NCI-H1105 (cell line): ENCODE measurements around the gene PCDH7.
A peak's percentile ranks its signal among the peaks of the same experiment; 100 is the strongest.

Experiments used
- DNase-seq: peaks from one replicate; lab custom pipeline; 2025; lab: John Stamatoyannopoulos, UW

PCDH7 gene, protein sequence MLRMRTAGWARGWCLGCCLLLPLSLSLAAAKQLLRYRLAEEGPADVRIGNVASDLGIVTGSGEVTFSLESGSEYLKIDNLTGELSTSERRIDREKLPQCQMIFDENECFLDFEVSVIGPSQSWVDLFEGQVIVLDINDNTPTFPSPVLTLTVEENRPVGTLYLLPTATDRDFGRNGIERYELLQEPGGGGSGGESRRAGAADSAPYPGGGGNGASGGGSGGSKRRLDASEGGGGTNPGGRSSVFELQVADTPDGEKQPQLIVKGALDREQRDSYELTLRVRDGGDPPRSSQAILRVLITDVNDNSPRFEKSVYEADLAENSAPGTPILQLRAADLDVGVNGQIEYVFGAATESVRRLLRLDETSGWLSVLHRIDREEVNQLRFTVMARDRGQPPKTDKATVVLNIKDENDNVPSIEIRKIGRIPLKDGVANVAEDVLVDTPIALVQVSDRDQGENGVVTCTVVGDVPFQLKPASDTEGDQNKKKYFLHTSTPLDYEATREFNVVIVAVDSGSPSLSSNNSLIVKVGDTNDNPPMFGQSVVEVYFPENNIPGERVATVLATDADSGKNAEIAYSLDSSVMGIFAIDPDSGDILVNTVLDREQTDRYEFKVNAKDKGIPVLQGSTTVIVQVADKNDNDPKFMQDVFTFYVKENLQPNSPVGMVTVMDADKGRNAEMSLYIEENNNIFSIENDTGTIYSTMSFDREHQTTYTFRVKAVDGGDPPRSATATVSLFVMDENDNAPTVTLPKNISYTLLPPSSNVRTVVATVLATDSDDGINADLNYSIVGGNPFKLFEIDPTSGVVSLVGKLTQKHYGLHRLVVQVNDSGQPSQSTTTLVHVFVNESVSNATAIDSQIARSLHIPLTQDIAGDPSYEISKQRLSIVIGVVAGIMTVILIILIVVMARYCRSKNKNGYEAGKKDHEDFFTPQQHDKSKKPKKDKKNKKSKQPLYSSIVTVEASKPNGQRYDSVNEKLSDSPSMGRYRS (N-terminal part only)

DNA sequence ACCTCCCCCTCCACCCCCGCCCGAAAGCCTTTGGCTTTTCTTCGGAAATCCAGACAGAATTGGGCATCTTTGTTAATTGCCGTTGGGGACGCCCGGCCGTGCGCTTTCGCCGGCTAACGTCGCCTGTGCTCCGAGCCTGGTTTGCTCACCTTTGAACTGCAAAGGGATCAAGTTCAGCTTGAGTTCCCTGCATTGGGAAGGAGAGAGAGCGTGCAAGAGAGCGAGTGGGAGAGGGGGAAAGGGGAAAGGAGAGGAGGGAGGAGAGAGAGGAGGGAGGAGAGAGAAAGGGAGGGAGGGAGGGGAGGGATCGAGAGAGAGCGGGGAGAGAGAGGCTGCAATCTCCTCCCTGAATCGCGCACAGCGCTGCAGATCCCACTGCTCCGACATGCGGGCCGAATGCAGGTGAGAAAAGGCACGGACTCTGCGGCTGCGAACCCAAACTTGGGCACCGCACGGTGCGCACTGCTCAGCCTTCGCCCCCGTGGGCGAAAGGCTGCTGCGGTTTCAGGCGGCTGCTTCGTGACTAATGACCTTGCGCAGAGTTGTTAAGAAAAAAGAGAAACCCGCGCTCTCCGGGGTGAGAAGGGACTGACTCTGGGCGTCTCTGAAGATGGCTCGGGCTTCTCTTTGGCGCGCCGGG, at the start of gene PCDH7:
Gene PCDH7, plus strand, starts transcription at position 349 of the 640 bp plus-strand sequence. CDS start 1,054 bp downstream, outside the sequence.
- DNase-seq: peak; percentile 27

DNA sequence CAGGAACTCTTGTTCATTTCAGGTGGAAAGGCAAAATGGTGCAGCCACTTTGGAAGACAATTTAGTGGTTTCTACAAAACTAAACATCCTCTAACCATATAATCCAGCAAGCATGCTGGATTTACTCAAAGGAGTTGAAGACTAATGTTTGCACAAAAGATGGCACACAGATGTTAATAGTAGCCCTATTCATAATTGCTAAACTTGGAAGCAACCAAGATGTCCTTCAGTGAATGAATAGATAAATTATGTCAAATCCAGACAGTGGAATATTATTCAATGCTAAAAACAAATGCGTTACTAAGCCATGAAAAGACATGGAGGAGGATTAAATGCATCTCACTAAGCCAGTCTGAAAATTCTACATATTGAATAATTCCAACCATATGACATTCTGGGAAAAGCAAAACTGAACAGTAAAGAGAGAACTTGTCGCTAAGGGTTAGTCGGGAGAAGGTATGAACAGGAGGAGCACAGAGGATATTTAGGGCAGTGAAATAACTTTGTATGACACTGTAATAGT, 48.2 kb upstream of the PCDH7 start:
- DNase-seq: no peak

DNA sequence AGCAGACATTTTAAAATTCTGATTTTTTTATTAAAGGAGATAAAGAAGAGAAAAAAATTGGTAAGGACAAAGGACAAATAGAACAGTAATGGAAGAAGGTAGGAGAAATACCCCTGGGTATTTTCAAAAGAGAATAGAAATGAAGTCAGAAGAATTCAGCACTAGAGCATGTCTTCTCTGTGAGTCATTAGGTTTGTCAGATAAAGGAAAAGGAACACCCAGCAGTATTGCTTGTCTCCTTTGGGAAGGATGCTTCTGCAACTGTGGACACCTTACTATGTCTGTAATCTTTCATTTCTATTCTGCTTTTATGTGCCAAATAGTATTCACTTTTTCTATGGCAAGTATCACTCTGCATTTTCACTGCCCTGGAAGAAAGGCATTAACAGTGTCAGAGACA, 24.0 kb upstream of the PCDH7 start:
- no peak for DNase-seq

DNA sequence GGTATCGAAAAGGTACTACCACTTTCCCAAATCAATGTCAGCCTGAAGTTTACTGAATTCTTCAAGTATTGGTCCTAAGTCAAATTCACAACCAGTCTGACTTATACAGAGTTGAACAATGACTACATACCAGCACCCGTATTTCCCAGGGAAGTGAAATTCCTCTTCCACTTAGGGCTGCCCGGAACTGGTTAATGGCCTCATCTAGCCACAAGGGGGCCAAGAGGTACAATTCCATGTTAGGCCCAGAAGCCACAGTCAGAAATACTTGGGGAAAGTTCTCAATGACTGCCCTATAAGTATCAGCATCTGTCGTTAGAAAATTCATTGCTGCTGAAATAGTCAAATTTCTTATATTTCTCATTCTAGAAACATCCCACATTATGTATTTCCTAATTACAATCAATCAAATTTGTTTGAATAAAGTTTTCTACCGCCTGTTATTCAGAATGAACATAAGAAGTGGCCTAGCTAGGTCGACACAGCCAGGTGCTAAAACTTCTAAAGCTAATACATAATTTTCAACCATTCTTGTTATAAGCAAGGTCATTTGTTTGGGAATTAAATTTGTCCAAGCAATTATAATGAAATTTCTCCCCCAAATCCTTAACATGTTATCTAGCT, 5.6 kb upstream of the PCDH7 start:
- peak; percentile 14 for DNase-seq

DNA sequence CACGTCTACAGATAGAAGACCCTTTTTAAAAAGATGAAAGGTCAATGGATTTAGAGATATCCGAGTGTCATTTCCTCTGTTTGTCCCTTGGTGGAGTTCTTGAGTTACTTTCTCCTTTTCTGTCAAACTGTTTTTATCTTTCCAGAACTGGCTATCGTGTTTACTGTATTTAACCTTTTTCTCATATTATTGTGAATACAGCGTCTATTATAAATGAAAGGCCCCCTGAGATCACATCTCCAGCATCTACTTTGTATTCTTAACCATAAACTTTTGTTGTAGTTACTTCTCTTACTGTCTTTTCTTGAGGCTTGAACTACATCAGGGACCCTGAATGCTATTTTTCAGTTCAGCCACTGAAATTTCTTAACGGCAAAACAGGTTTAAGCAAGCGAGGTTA, 4.0 kb upstream of the PCDH7 start:
- no peak for DNase-seq

DNA sequence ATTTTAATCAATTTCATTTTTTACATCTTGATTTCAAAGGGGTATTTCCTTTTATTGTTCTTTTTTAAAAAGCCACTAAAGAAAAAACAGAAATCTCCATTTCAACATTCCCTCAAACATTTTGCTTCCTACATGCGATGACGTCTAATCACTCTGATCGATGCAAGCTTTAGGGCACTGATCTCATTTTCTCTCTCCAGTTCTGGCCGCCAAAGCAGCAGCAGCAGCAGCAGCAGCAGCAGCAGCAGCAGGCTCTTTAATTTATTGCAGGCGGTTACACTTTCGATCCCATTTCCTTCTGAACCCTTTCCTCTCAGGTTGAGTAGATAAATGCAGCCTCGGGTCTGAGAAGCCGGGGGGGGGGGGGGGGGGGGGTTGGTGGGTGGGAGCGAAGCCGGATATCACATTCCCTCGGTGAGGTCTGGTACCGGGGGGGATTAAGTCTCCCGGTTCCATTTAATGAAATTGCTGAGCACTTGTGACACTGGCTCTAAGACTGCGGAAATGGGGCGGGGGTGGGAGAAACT, 3.4 kb upstream of the PCDH7 start:
- peak; percentile 2 for DNase-seq

DNA sequence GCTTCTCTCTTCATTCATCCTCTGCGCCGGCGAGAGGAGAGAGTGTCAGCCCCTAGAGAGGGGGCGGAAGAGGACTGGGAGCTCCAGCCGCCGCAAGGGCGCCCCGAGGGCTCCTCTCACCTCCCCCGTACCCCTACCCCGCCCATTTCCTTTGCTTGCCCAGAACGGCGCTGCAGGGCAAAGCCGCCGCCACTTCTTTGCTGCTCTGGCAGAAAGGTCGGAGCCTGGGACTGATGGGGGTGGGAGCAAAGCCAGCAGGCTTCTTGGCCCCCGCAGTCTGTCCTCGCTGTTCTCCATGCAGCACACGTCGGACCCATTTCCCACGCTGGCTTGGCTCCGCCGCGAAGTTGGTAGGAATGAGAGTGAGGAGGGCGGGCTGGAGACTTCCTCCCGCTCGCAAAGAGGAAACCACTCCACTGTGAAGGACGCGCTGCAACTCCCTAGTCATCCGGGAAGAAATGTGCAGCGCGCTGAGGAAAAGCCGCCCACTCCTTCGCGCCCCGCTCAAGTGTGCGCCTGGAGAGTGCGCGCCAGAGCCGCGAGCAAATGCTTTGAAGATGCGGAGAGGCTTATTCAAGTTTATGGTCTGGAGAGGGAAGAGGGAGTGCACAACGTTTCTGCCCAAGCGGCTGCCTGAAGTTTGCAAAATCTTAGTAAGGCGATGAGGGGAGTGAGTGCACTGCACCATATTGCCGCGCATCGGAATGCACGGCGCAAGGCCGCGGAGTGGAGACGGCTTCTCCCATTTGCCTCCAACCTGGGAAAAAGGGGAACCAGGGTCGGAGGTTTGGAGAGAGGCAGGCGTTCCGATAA, 2.8 kb upstream of the PCDH7 start:
- DNase-seq: peak; percentile 9

DNA sequence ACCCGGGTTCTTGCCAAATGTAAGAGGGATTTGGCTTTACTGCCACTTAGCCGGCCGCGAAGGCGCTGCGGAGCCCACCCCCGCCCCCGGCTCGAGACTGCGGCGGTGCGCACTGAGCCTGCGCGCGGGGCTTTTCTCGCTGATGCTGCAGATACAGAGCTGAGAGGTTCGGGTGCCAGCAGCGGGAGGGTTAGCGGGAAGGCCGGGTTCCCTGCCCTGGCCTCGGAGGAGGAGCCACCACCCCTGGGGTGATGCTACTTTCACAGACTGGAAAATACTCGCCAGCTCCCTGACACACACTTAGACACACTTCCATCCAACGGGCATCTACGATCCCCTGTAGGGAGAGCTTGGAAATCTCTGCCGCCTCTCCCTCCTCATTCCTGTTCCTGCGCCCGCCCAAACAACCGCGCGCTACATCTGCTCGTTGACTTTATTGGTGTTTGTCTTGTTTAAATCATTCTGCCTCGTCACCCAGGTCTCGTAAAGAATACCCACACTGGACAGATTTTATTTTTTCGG, 2.1 kb upstream of the PCDH7 start:
- DNase-seq: peak; percentile 29

DNA sequence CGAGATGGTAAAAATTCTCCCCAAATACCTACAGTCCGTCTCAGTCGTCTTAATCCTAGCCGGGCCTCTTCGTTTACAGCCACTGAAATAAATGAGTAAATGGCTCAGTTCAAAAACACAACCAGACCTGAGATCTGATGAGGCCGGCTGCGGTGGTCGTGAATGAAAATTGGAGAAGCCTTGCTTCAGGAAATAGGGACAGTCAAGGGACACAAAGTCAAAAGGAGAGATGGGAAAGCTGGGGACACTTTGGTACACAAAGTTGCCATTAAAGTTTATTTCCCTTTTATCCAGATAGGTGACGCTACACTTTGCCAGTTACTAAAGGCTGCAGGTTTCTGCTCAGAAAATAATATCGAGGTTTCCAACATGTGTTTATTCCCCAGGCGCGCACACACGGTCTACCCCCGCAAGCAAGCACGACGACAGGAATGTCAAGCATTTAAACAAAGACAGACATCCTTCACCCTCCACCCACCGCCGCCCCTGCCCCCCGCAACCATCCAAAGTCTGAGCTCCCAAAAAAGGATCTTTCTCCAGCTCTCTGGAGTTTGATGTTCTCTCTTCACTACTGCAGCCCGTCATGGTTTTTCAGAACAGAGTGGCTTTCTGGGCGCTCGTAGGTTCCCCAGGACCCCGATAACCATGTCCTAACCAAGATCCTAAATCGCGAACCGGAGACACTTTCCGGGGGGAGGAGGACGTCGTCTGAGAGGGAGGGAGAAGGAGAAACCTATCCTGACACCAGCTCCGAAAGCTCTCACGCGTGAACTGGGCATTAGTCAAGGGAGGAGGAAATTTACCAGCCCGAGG, 1.3 kb upstream of the PCDH7 start:
- no peak for DNase-seq

DNA sequence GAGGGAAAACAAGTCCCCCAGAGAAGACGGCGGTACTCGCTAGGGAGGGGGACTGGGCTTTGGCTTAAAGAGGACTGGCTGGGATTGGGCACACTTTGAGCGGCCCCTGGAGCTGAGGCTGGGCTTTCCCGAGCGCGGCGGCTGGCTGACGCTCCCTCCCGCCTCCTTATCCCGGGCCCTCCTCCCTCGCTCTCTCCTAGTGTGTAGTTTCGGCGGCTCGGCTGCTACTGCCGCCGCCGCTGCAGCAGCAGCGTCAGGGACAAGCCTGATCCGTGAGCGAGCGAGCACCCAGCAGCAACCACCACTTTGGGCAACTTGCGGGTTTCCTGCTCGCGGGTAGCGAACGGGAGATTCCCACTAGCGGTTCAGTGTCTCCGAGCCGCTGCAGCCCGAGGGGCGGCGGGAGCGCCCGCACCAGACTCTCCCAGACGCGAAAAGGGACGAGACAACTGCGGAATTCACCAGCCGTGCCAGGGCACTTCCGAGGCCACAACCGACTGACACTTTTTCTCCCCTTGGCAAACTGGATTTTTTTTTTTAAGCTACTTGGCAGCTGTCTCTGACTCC, 632 bp upstream of the PCDH7 start:
- DNase-seq: peak; percentile 50

DNA sequence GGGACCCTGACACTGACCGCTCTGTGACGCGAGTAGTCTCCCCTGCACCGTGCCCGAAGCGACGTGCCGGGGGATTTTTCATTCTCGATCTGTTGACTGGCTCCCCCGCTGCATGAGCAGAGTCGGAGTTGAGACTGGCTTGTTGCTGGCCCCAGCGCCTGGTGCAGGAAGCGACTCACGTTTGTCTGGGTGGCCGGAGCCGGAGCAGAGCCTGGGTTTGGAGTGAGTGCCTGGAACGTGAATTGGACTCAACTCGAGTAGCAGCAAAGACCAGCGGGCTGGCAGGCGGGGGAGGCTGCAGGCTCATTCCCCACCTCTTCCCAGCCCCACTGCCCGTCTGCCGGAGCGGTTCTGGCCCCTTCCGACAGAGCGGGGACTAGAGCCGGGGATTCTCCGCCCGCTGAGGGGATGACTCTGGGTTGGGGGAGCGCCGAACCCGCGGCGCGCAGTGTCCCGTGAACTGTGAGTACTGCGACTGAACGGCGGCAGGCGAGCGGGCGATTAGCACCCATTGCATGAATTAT, 554 bp downstream of the PCDH7 start:
- DNase-seq: peak; percentile 9

DNA sequence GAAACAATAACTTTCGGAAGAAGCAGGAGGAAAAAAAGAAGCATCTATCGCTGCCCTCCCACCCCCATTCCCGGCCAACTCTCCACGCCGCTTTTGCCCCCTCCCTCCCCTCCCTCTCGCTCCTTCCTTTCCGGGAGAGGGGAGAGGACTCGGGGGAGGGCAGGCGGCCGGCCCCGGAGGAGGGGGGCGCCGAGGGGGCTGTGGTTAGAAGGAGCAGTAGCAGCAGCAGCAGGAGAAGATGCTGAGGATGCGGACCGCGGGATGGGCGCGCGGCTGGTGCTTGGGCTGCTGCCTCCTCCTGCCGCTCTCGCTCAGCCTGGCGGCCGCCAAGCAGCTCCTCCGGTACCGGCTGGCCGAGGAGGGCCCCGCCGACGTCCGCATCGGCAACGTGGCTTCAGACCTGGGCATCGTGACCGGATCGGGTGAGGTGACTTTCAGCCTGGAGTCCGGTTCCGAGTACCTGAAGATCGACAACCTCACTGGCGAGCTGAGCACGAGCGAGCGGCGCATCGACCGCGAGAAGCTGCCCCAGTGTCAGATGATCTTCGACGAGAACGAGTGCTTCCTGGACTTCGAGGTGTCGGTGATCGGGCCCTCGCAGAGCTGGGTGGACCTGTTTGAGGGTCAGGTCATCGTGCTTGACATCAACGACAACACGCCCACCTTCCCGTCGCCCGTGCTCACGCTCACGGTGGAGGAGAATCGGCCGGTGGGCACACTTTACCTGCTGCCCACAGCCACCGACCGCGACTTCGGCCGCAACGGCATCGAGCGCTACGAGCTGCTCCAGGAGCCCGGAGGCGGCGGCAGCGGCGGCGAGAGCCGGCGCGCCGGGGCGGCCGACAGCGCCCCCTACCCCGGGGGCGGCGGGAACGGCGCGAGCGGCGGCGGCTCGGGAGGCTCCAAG, 1.3 kb downstream of the PCDH7 start:
- peak; percentile 16 for DNase-seq

DNA sequence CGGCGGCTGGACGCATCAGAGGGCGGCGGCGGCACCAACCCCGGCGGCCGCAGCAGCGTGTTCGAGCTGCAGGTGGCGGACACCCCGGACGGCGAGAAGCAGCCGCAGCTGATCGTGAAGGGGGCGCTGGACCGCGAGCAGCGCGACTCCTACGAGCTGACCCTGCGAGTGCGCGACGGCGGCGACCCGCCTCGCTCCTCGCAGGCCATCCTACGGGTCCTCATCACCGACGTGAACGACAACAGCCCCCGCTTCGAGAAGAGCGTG, 1.9 kb downstream of the PCDH7 start:
- no peak for DNase-seq

DNA sequence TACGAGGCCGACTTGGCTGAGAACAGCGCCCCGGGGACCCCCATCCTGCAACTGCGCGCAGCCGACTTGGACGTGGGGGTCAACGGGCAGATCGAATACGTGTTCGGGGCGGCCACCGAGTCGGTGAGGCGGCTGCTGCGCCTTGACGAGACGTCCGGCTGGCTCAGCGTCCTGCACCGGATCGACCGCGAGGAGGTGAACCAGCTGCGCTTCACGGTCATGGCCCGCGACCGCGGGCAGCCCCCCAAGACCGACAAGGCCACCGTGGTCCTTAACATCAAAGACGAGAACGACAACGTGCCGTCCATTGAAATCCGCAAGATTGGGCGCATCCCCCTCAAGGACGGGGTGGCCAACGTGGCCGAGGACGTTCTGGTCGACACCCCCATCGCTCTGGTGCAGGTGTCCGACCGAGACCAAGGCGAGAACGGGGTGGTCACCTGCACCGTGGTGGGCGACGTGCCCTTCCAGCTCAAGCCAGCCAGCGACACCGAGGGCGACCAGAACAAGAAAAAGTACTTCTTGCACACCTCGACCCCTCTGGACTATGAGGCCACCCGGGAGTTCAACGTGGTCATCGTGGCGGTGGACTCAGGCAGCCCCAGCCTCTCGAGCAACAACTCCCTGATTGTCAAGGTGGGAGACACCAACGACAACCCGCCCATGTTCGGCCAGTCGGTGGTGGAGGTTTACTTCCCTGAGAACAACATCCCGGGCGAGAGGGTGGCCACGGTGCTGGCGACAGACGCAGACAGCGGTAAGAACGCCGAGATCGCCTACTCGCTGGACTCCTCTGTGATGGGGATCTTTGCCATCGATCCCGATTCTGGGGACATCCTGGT, 2.4 kb downstream of the PCDH7 start:
- no peak for DNase-seq

DNA sequence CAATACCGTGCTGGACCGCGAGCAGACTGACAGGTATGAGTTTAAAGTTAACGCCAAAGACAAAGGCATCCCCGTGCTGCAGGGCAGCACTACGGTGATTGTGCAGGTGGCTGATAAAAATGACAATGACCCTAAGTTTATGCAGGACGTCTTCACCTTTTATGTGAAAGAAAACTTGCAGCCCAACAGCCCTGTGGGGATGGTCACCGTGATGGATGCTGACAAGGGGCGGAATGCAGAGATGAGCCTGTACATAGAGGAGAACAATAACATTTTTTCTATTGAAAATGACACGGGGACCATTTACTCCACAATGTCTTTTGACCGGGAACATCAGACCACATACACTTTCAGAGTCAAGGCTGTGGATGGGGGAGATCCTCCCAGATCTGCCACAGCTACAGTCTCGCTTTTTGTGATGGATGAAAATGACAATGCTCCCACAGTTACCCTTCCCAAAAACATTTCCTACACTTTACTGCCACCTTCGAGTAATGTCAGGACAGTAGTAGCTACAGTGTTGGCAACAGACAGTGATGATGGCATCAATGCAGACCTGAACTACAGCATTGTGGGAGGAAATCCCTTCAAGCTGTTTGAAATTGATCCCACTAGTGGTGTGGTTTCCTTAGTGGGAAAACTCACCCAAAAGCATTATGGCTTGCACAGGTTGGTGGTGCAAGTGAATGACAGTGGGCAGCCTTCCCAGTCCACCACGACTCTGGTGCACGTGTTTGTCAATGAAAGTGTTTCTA, 3.2 kb downstream of the PCDH7 start:
- DNase-seq: no peak

DNA sequence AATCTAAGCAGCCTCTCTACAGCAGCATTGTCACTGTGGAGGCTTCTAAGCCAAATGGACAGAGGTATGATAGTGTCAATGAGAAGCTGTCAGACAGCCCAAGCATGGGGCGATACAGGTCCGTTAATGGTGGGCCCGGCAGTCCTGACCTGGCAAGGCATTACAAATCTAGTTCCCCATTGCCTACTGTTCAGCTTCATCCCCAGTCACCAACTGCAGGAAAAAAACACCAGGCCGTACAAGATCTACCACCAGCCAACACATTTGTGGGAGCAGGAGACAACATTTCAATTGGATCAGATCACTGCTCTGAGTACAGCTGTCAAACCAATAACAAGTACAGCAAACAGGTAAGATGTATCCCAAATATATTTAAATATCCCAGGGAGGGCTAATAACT, 4.1 kb downstream of the PCDH7 start:
- no peak for DNase-seq
